Spinal cord (tissue), 10 donors: ENCODE data around the gene MAP3K4. TPM values are rescaled to one million over a fixed set of nuclear protein-coding genes. Genes with fewer than 3 reads are reported as not detected.

Source experiments
- DNase-seq, 6 donors: peaks; one replicate each; pipeline versions ENCODE4 v3.0.0 to v3.0.0-alpha.2; 2013 to 2015; ENCODE audit warnings: low spot score in 6 of 6, low read depth in 4 of 6
- H3K27ac ChIP-seq: one replicate; pipeline ENCODE4 v1.5.1; 2013; ENCODE audit warnings: low read depth, low read length, control low read depth
- H3K27me3 ChIP-seq: one replicate; pipeline ENCODE4 v1.6.1; 2013; ENCODE audit warnings: low read length; ENCODE audit not compliant: control insufficient read depth, insufficient read depth
- H3K36me3 ChIP-seq: one replicate; pipeline ENCODE4 v1.6.1; 2013; ENCODE audit warnings: low read length; ENCODE audit not compliant: control insufficient read depth, insufficient read depth
- H3K4me1 ChIP-seq: one replicate; pipeline ENCODE4 v1.6.1; 2013; ENCODE audit warnings: low read length; ENCODE audit not compliant: control insufficient read depth, insufficient read depth
- H3K4me3 ChIP-seq: one replicate; pipeline ENCODE4 v1.5.1; 2013; ENCODE audit warnings: low read depth, low read length, control low read depth
- H3K9me3 ChIP-seq: one replicate; pipeline ENCODE4 v1.6.1; 2013; ENCODE audit warnings: low read length; ENCODE audit not compliant: control insufficient read depth, insufficient read depth
- WGBS: methylation state at CpG from one replicate; pipeline ENCODE4 v1.1.5; 2013; ENCODE audit warnings: missing lambda C conversion rate; ENCODE audit not compliant: insufficient coverage; 5-methylcytosine and 5-hydroxymethylcytosine counted together
- long read RNA-seq, 4 donors: transcript quantifications; one replicate each; lab custom pipeline, GENCODE V29; 2026
- polyA plus RNA-seq, 2 donors: library from polyadenylated mRNA; unstranded; fragments of 120-200 nt; gene quantifications; one replicate each; pipeline ENCODE4 v1.2.1, GENCODE V29; 2013; ENCODE audit not compliant: insufficient read length in 2 of 2
- total RNA-seq, 2 donors: library from RNA; depleted of rRNA in 1 of 2; stranded (reverse); fragments of 120-200 nt in 1 of 2; fragments of >200 nt in 1 of 2; gene quantifications; one replicate each; pipeline versions ENCODE4 v1.2.3 to v1.2.4, GENCODE V29; 2013 to 2014
- donor health status: healthy.

The MAP3K4 gene, protein sequence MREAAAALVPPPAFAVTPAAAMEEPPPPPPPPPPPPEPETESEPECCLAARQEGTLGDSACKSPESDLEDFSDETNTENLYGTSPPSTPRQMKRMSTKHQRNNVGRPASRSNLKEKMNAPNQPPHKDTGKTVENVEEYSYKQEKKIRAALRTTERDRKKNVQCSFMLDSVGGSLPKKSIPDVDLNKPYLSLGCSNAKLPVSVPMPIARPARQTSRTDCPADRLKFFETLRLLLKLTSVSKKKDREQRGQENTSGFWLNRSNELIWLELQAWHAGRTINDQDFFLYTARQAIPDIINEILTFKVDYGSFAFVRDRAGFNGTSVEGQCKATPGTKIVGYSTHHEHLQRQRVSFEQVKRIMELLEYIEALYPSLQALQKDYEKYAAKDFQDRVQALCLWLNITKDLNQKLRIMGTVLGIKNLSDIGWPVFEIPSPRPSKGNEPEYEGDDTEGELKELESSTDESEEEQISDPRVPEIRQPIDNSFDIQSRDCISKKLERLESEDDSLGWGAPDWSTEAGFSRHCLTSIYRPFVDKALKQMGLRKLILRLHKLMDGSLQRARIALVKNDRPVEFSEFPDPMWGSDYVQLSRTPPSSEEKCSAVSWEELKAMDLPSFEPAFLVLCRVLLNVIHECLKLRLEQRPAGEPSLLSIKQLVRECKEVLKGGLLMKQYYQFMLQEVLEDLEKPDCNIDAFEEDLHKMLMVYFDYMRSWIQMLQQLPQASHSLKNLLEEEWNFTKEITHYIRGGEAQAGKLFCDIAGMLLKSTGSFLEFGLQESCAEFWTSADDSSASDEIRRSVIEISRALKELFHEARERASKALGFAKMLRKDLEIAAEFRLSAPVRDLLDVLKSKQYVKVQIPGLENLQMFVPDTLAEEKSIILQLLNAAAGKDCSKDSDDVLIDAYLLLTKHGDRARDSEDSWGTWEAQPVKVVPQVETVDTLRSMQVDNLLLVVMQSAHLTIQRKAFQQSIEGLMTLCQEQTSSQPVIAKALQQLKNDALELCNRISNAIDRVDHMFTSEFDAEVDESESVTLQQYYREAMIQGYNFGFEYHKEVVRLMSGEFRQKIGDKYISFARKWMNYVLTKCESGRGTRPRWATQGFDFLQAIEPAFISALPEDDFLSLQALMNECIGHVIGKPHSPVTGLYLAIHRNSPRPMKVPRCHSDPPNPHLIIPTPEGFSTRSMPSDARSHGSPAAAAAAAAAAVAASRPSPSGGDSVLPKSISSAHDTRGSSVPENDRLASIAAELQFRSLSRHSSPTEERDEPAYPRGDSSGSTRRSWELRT (N-terminal part only)
- total RNA-seq (10 to 100 TPM; 44.1 to 48.1 TPM), polyA plus RNA-seq (10 to 100 TPM; 32.0 to 39.1 TPM)
- long read RNA-seq, donor 1, full-length matches to known transcripts: 1 of 1 reads
- long read RNA-seq, donor 1, partial matches to known transcripts: 0 of 1 reads
- long read RNA-seq, donor 1, other reads (novel, unspliced or antisense): 0 of 1 reads
- long read RNA-seq, donor 2: 0 reads
- long read RNA-seq, donor 3: 0 reads
- long read RNA-seq, donor 4, partial matches to known transcripts: 6 of 6 reads
- long read RNA-seq, donor 4, other reads (novel, unspliced or antisense): 0 of 6 reads

DNA sequence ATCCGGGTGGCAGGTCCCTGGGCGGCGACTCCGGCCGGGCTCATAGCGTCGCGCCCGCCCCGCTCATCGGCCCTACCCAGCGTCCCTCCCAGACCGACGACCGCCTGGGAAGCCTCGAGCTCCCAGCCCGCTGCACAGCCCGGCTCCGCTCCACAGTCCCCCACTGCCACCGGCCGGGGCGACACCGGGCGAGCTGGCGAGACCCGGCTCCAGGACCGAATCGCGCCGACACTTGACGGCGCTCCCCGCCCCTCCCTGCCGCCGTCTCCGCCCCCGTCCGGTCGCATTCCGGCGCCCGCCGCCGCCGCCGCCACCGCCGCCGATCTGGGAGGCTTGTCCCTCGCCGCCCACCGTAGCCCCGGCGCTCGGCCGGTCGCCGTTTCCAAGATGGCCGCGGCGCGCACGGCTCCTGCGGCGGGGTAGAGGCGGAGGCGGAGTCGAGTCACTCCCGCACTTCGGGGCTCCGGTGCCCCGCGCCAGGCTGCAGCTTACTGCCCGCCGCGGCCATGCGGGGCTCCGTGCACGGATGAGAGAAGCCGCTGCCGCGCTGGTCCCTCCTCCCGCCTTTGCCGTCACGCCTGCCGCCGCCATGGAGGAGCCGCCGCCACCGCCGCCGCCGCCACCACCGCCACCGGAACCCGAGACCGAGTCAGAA is at the start of gene MAP3K4:
MAP3K4 (plus strand) TSS at position 364 of the 655 bp plus-strand sequence; CDS start at position 527, 163 bp downstream.
- Histone ChIP-seq H3K4me1 (peaks cover 3% of the 10 kb centered on the region), H3K36me3 (no peaks in the 10 kb centered on the region), H3K27me3 (no peaks in the 10 kb centered on the region), H3K27ac (peak within 1 kb of the TSS; percentile 94), H3K9me3 (no peaks in the 10 kb centered on the region), H3K4me3 (peak within 1 kb of the TSS; percentile 88)
- WGBS: under 1% methylated on average over 97 of the region's 97 CpGs
- peak in 5 of 6 donors; percentile 59 to 94 (median 75) for DNase-seq

DNA sequence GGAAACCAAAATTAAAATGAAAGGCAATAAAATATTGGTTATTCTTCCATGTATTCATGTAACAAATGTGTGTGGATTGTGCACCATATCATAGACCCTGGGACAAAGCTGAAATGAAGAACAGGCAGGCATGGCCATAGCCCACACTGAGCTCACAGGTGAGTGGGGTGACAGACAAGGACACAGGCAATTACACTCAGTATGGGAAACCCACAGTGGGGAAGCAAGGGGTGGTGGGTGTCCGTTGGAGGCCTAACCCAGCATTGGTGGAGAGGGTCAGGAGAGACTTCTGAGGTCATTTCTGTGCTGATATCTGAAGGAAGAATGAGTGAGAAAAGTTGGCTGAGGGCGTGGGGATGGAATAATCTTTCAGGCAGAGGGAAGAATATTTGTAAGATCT is 47.6 kb upstream of the MAP3K4 start:
- no peaks in the 10 kb centered on the region for H3K4me1 ChIP-seq
- no peaks in the 10 kb centered on the region for H3K27me3 ChIP-seq
- no peak overlapping the region for H3K4me3 ChIP-seq
- no peaks in the 10 kb centered on the region for H3K9me3 ChIP-seq
- no peak for DNase-seq
- H3K36me3 ChIP-seq: no peaks in the 10 kb centered on the region
- H3K27ac ChIP-seq: no peak overlapping the region
- WGBS: 83% methylated on average over 2 of the region's 2 CpGs

DNA sequence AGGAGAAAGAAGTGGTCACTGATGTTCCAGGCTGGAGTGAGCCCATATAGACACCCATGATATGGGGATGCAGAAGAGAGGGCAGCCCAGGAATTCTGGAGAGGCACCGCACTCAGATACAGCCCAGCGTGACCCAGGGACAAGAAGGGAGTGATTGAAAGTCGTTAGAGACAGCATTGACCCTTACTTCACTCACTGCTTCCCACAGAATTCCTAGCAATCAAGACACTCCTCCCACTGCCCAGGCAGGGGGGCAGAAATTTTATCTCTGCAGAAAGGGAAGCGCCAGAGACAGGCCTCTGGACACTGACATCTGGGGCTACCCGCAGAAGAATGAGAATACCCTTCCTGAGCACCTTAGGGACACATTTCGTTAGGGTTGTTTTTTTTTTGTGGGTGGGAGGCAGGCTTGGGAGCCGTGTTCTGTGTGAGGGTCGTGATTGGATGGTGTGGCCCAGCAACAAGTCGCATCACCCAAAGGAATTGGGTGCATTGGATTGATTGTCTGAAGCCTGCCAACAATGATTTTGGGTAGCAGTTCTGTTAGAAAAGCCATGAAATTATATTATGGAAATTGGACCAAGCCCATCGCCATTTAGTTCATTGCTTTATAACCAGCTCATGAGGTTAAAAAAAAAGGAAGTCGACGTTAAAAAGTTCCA is 45.9 kb upstream of the MAP3K4 start:
- Histone ChIP-seq H3K4me1 (no peaks in the 10 kb centered on the region), H3K36me3 (no peaks in the 10 kb centered on the region), H3K27me3 (no peaks in the 10 kb centered on the region), H3K27ac (no peak overlapping the region), H3K4me3 (no peak overlapping the region), H3K9me3 (no peaks in the 10 kb centered on the region)
- DNase-seq: no peak
- WGBS: 60% methylated on average over 6 of the region's 12 CpGs

DNA sequence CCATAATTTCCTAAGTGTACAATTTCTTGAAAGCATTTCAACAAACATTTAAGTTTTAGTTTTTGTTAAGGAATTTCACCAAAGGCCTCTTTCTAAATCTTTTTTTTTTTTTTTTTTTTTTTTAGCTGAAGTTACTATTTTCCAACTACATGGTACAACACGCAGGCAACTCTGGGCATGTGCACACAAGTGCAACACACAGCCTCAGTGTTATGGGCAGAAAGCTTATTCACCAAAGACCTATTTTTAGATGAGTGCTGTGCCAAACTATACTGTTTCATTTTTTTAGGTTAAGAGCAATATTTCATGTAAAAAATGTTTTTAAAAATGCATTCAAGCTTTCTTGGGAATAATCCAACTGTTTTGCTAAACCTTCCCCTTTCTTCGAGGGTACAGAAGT is 42.0 kb upstream of the MAP3K4 start:
- no peak for DNase-seq
- H3K9me3 ChIP-seq: no peaks in the 10 kb centered on the region
- no CpG with 5 or more reads among the region's 2 CpGs for WGBS
- no peaks in the 10 kb centered on the region for H3K27me3 ChIP-seq
- no peak overlapping the region for H3K27ac ChIP-seq
- no peak overlapping the region for H3K4me3 ChIP-seq
- no peaks in the 10 kb centered on the region for H3K36me3 ChIP-seq
- H3K4me1 ChIP-seq: peaks cover 7% of the 10 kb centered on the region

DNA sequence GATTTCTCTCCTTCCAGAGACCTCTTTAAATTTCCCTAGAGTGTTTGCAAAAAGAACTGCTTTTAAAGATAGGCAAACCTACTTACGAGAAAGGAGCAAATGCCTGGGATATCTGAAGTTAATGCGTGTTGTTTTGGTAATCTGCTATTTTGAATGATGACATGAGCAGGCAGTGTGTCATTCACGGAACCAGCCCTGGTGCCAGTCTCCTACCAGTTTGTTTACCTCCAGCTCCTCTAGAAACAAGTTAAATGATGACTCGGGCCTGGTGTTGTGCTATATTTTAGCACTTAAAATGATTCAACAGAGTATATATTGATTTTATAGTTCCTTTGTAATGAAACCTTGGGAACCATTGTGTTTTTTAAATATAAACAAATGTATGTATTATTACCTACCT is 41.1 kb upstream of the MAP3K4 start:
- DNase-seq: no peak
- Histone ChIP-seq H3K4me1 (peaks cover 7% of the 10 kb centered on the region), H3K36me3 (no peaks in the 10 kb centered on the region), H3K27ac (no peak overlapping the region), H3K4me3 (no peak overlapping the region), H3K27me3 (no peaks in the 10 kb centered on the region), H3K9me3 (no peaks in the 10 kb centered on the region)
- WGBS: 80% methylated on average over 1 of the region's 4 CpGs

DNA sequence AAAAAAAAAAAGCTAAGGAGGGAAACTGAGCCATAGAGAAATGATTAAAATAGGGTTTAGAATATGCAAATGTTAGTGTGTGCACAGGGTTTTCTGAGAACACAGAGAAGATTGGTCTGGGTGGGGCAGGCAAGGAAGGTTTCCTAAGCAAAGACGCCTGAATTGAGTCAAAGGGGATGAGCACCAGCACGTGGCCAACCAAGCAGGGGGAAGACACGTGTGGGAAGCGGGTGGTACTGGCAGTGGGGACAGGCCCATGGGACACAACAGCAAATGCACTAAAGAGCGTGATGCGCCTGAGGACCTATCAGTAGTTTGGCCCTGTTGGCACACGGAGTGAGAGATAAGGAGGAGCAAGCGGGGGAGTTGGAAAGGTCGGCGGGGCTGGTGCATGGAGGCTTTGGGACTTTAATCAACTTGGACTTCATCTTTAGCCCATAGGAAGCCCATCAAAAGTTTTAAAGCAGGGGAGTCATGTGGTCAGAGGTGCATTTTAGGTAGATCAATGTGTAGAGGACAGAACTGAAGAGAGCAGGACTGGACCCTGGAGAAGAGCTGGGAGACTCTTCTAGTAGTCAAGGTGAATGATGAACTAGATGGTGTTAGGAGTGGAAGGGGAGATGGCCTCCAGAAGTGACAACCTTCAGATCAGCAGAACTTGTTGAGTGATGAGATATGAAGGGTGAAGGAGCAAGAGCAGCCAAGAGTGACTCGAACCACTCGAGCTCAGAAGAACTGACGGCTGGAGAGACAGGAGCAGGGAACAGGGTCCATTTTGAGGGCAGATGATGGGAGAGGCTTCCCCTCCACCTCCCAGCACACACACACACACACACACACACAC is 40.2 kb upstream of the MAP3K4 start:
- DNase-seq: no peak

DNA sequence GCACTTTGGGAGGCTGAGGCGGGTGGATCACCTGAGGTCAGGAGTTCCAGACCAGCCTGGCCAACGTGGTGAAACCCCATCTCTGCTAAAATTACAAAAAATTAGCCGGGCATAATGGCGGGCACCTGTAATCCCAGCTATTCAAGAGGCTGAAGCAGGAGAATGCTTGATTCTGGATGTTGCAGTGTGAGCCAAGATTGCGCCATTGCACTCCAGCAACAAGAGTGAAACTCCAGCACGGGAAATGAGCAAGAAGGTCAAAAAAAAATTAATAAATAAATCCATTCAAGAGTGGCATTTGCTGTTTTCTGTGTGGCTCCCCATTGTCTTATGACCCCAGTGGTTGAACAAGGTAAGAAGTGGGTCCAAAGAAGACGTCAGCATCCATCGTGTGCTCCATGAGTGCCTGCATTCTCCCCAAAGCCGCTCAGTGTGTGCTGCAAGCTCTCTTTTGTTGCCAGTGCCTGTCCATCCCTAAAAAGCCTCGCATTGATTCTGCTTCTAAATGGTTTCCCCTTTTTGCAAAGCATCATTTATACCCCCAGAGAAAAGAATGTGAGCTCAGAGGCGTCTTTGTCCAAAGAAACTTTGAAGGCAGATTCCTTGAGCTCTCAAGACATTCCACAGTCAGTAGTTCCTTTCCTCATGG is 38.8 kb upstream of the MAP3K4 start:
- Histone ChIP-seq H3K27me3 (no peaks in the 10 kb centered on the region), H3K4me3 (no peak overlapping the region), H3K4me1 (peaks cover 7% of the 10 kb centered on the region), H3K27ac (peak overlapping the region; percentile 69), H3K9me3 (no peaks in the 10 kb centered on the region), H3K36me3 (no peaks in the 10 kb centered on the region)
- peak in 2 of 6 donors; percentile 33 to 43 for DNase-seq
- 27% methylated on average over 5 of the region's 11 CpGs for WGBS

More for the DNA sequence above, 40.2 kb upstream of the MAP3K4 start:
- Histone ChIP-seq H3K4me3 (no peak overlapping the region), H3K4me1 (peaks cover 7% of the 10 kb centered on the region), H3K9me3 (no peaks in the 10 kb centered on the region), H3K27ac (peak overlapping the region; percentile 27), H3K27me3 (no peaks in the 10 kb centered on the region), H3K36me3 (no peaks in the 10 kb centered on the region)
- 99% methylated on average over 10 of the region's 13 CpGs for WGBS
